Astrocyte of the cerebellum (primary cell): ENCODE results near the gene GNAZ.

Experiments used
- DNase-seq: peaks from one replicate; pipeline ENCODE4 v3.0.0-alpha.2; 2011; ENCODE audit warnings: low read depth
- H3K4me3 ChIP-seq: 2 replicates; pipeline ENCODE4 v1.5.1; 2011; ENCODE audit warnings: mild to moderate bottlenecking, low read depth, low read length, moderate library complexity
- in situ Hi-C: cut with HindIII; loops from 2 replicates; pipeline ENCODE4 v1.10.0; 2017; ENCODE audit warnings: low sequenced_read_pairs
- TF ChIP-seq, protein P1 (sequence below): IDR thresholded peaks from 2 replicates; pipeline ENCODE4 v1.5.1; 2012; ENCODE audit warnings: low read length, low read depth, moderate library complexity, mild to moderate bottlenecking; ENCODE audit errors: missing control alignments

The GNAZ gene

DNA sequence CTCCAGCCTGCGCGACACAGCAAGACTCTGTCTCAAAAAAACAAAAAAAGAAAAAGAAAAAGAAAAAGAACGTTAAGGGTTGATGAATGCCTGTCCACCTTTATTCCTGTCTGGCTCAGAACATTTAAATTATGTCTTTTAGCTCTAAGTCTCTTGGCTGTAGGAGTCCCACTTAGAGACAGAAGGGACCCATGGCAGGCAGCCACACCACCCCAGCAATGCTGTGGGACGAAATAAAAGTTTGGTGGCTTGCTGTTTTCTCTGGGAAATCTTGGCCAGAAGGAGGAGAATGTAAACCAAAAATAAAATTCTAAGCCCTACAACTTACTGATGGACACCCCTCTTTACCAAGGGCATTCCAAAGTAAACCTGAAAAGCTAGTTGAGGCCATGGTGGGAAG lies 38.9 kb upstream of the GNAZ start:
- in situ Hi-C loops: no loop called here
- TF ChIP-seq, protein P1, sequence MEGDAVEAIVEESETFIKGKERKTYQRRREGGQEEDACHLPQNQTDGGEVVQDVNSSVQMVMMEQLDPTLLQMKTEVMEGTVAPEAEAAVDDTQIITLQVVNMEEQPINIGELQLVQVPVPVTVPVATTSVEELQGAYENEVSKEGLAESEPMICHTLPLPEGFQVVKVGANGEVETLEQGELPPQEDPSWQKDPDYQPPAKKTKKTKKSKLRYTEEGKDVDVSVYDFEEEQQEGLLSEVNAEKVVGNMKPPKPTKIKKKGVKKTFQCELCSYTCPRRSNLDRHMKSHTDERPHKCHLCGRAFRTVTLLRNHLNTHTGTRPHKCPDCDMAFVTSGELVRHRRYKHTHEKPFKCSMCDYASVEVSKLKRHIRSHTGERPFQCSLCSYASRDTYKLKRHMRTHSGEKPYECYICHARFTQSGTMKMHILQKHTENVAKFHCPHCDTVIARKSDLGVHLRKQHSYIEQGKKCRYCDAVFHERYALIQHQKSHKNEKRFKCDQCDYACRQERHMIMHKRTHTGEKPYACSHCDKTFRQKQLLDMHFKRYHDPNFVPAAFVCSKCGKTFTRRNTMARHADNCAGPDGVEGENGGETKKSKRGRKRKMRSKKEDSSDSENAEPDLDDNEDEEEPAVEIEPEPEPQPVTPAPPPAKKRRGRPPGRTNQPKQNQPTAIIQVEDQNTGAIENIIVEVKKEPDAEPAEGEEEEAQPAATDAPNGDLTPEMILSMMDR: no peak
- no peak overlapping the region for H3K4me3 ChIP-seq
- no peak for DNase-seq

DNA sequence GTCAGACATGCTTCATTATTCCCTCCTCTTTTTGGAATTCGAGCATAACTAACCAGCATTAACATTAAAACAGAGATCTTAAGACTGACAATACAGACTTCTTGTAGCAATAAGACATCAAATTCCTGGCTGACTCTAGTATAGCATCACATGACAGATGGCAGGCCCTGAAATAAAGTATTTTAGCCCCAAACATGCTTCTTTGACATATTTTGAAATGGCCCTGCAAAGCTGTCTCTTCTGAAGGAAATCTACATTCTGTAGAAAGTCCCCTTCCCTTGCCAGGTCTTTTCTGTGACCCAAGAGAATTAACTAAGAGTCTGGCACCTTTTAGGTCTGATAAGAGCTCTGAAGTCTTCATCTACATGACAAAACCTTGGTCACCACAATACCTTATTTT lies 38.5 kb upstream of the GNAZ start:
- no peak overlapping the region for H3K4me3 ChIP-seq
- TF ChIP-seq, protein P1: no peak
- DNase-seq: no peak
- in situ Hi-C loops: no loop called here

DNA sequence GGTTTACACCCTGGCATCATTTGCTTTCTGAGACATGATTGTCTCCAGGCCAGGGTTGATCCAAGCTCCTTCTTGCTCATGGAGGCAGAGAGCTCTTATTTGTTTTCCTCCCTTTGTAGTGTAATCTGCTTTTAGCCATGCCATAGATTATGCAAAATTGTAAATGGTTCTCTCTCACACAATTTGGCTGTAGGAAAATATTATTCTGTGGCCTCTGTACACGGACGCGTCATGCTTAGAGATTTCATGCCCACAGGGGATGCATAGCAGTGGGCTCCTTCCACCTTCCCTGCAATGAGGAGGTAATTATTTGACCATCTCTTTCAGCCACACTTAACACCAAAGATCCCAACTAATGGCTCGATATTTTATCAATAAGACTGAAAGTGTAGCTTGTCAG lies 37.7 kb upstream of the GNAZ start:
- DNase-seq: no peak
- TF ChIP-seq, protein P1: no peak
- no peak overlapping the region for H3K4me3 ChIP-seq
- in situ Hi-C loops: no loop called here

DNA sequence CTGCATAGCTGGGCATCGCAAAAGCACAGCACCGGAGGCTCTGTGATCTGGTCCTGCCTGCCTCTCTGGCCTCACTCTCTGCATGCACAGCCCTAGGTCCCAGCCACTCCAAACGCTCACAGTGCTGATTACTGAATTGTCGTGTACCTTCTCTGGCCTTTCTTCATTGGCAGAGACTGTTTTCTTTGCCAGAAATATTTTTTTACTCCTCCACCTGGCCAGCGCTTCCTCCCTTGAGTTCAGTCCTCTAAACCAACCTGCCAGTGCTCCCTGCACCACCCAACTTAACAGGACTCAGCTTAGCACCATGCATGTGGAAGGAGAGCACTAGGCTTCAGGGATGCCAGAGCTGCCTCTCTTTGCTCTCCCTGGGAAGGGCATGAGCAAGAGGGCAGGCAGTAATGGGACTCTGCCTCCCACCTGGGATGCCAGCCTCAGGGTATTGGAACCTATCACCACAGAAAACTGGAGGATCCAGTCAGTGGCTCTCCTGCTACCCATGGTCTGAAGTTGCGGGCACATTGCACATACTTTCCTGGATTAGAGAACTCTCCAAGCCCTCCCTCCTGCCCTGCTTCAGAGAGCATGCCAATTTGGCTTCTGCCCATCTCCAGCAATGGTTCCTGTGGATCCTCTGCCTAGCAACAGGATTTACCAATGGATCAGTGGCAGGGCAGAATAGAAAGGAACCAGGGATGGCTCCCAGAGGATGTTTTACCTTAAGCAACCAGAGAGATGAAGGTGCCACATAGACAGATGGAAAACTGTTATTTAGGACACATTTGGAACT lies 37.0 kb upstream of the GNAZ start:
- no peak for DNase-seq
- in situ Hi-C loops: no loop called here
- TF ChIP-seq, protein P1: no peak
- no peak overlapping the region for H3K4me3 ChIP-seq

DNA sequence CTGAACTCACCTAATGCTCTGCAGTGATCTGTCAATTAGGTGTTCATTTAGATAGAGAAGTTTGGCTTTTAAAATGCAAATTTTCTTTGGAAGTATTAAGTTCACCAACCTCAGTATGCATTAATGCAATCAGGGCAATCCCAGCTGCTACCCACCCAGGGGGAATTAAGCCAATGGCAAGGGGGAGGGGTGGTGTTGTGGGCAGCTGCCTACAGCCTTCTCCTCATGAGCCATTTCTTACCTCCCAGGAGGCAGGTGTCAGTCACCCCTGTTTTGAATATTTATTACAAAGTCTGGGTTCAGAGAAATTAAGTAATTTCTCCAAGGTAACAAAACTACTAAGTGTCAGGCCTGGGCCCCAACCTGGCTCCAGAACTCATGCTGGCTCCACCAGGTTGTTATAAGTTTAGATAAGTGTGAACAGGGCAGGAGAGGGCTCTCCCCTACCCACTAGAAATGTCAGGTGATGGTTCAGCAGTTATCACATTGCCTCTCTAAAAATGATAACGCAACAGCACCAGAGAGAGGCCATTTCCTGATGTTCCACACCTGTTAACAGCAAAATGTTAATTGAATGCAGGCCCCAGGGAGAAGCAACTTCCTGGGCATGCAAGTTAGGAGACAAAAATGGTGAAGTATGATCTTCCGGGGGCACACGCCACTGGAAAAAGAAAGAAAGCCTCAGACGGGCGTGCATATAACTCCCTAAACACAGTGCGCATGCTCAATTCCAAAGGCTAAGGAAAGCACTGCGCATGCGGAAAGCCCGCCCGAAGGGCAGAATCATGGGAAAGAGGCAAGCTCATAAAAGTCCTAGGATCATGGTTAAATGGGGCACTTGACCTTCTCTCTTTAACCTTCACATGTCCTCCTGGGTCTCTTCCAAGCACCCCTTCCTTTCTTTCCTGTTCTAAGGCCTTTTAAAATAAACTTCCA lies 35.4 kb upstream of the GNAZ start:
- TF ChIP-seq, protein P1: no peak
- in situ Hi-C loops: no loop called here
- DNase-seq: no peak
- H3K4me3 ChIP-seq: no peak overlapping the region

DNA sequence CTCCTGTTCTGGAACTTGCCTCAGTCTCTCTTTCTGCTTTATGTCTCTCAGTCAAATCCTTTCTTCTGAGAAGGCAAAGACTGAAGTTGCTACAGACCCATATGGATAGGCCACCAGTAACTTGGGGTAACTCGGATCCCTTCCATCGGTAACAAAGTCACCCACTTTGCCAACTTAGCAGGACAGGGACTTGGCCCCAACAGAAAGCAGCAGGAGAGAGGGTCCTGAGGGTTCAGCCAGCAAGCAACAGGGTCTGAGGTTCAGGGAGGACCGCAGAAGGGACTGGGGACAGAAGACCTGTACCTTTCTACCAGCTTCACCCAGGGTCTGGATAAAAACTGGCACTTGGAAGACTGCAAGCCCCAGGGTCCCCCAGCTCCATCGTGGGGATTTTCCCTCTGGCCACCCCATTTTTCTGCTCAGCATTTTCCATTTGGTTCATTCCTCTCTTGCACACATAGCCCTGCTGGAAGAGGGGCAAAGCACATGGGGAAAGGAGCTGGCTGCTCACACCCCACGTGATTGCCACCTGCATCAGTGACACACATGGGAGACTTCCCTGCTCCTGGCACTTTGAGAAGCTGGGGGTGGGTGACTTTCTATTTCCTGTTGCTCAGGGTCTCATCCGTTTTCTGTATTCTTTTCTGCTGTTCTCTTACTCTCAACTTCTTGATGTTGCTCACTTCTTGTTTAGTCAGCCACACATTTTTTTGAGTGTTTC lies 34.6 kb upstream of the GNAZ start:
- no peak overlapping the region for H3K4me3 ChIP-seq
- in situ Hi-C loops: no loop called here
- TF ChIP-seq, protein P1: no peak
- DNase-seq: no peak
